ENCODE results near the gene RAD51B.

Gene RAD51B

DNA sequence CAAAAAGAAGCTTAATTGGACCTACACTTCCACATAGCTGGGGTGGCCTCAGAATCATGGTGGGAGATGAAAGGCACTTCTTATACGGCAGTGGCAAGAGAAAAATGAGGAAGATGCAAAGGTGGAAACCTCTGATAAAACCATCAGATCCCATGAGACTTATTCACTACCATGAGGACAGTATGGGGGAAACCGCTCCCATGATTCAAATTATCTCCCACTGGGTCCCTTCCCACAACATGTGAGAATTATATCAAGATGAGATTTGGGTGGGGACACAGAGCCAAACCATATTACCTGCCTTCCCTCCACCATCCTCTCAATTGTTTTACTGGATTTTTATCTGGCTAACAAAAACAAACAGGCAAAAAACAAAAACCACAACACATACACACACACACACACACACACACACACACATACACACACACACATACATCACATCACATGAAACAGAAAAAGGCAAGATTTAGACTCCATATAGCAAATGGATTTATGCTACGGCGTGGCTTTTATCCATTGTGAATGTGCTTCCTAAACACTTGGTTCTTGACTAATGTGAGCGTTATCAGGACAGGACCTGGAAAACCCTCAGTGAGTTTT is 906.6 kb downstream of the RAD51B start:
- no peak for DNase-seq

DNA sequence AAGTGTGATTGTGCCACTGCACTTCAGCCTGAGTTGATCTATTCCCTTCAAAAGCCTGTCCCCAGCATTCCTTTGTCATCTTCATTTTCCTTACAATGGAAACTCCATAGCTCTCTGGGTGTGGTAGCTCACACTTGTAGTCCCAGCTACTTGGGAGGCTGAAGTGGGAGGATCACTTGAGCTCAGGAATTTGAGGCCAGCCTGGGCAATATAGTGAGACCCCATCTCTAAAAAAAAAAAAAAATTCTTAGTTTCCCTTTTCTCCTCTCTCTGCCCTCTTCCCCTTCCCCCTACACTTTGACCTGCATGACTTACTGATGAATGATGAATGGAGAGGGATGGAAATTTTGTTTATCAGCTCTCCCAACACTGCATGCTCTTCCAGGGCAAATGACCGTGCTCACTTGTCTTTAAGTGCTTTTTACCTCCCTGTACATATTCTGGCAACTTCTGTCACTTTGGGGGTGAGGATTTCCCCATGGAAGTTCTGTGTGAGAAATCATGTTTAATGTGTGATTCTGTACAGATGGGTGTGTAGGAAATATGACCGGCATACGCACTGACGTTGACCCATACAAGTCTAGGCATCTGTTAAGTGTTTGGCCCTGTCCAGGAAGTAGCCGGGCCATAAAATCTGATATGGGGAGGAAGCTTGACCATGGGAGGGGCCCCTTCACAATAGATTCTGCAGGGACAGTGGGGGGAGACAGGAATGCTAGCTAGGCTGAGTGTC is 907.9 kb downstream of the RAD51B start:
- no peak for DNase-seq

DNA sequence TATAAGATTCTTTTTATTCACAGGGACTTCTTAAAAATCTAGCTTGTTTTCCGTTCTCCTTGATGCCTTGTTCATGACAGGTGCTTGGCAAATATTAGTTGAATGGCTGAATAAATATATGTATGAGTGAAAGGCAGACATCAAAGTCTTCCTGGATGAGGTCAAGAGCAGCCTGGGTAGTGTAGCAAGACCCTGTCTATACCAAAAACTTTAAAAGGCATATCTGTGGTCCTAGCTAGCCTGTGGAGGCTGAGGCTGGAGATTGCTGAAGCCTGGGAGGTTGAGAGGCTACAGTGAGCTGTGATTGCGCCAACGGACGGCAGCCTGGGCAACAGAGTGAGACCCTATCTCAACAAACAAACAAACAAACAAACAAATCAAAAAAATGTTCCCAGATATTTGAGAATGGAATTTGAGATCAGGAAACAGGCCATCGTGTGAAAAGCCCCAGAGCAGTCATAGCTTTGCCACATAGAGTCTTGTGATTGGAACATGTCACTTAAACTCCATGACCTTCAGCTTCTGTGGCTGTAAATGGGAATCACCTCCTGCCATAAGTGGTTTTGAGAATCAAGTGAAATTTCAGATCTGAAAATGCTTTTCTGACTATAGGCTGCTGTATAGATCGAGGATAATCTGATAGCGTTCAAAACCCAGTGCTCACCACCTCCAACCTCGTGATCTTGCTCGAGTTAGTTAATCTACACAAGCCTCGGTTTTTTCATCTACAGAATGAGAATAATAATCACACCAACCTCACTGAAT is 908.9 kb downstream of the RAD51B start:
- no peak for DNase-seq

DNA sequence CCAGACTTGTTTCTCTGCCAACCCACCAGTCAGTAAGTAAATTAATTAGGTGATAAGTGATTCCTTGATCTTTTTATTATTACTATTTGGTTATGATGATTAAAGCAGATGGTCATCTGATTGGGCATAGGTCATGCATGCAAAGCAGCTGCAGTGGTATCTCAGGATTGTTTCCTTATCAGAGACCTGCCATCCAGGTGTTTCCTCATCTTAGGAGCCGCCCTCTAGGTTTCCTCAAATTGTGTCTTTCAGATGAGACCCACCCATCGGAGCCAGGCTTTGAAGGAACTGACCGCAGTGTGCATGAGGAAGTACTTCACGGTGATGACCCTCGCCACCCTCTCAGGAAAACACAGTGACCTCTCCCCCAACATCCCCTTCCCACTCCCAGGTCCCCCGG is 910.0 kb downstream of the RAD51B start:
- DNase-seq, result no peak

DNA sequence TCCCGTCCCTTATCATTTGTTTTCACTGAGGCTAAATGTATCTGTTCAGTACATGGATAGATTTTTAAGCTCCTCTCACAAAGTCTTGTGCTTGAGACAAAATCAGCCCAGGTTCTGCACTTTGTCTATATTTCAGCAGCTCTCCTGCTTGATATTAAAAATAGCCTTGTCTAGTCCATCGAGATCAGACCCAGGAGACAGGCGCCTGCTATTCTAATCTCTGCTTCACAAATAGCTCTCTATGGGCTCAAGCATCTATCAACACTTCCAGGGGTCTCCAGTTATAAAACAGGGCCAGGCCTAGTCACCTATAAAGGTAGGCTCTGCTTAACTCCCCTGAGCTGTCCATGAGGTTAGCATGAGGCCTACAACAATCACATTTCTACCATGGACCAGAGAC is 910.8 kb downstream of the RAD51B start:
- no peak for DNase-seq

DNA sequence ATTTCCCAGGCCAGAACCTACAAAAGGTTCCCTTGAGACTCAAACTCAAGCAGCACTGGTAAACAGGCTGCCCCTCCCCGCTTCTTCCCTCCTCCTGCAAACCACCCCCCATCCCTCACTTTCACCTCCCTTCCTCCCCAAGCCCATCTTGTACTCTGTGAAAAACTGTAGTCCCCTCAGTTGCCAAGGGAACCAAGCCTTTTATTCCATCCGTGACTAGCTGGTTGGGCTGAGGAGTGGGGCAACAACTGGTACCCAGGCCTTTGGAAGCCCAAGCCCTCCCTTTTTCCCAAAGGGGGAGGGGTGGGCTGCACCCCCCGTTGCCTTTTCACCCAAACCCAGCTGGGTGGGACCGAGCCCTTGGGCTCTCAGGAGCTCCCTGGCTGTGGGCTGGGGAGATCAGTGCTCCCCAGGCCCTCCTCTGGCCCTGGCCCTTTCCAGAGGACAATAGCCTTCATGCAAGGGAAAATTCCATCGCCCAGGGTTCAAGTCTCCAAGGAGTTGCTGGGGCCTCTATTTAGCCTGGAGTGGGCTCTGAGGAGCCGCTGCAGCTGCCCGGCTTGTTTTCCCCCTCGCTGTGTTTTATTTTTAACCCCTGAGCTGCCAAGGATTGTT is 911.3 kb downstream of the RAD51B start:
- no peak for DNase-seq

DNA sequence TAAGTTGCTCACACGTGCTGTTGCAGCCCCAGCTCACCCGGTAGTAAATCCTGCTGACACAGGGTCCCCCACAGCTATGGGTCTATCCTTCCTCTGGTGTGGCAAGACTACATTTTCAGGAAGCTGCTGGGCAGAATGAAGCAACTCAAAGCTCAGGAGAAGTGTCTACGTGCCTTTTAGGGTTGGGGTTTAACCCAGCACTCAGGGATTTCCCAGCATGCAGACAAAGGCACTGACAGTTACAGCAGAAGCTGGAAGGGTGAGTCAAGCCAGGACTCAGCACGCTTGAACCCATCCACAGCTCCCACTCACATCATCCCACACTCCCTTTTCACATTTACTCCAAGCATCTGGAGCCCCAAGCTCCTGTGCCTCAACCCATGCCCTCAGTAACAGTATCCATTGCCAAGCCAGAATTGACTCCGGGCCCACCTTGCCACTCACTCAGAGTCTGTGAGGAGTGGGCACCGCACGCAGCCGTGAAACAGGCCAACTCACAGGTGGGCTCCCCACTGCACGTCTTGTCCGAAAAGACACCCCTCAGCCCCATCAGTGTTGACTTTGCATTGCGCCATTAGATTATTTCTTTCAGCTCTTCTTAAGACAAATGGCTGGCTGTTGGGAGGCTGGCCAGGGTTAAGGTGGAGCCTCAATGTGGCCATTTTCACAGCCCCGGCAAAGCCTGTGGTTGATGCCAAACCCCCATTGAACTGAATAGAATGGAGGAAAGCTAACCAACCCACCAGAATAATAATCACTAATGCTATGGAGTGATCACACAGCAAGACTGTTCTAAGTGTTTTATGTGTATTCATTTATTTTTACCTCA is 913.7 kb downstream of the RAD51B start:
- DNase-seq, result peak; percentile 52 to 60

DNA sequence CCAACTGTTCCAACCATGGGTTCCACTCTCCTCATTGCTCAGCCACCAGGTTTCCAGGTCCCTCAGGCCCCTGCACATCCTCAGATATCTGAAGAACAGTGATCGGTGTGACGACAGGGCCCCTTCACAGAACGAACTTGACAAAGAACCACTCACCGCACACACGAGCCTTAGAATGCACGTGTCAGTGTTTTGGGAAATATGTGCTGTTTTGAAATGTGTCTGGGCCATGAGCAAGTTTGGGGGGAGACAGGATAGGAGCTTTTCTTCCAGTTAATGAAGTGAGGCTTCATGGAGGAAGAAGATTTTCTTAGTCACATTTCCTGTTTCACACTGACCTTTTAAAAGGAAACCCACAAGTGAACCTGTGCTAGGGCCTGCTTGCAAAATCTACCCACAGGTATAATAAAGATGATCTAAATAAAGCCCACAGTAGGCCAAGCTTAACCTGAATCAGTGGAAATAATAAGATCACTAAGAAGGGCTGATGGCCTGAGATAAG is 914.7 kb downstream of the RAD51B start:
- DNase-seq, result peak; percentile 67 to 69

DNA sequence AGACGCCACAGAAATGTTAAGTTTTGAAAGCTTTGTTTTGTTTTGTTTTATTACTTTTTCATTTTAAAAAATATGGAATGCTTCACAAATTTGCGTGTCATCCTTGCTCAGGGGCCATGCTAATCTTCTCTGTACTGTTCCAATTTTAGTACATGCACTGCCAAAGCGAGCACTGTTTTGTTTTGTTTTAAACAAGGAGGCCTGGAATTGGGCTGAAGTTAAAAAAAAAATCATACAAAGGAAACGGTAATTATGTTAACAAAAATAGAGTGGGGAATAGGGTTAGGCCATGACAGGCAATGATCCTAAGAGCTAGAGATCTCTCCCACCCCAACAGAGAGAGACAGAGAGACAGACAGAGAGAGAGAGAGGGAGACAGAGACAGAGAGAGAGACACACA is 916.3 kb downstream of the RAD51B start:
- DNase-seq, result no peak

DNA sequence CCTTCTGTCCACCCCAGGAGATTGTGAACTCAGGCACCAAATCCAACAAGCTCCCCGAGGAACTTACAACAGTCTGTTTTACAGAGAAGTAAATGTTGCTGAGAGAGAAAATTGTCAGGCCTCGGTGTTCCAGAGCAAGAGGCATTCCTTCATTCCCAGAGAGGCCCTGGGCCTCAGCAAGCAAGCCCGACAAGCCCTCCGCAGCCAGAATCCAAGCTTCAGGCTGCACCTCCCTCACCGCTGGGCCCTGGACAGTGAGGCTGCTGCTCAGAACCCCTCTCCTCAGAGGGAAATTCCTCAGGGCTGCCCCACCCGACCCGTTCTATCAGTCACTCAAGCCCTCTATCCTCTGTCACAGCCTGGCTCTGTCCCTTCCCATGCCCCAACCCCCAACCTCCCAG is 916.9 kb downstream of the RAD51B start:
- DNase-seq, result no peak

DNA sequence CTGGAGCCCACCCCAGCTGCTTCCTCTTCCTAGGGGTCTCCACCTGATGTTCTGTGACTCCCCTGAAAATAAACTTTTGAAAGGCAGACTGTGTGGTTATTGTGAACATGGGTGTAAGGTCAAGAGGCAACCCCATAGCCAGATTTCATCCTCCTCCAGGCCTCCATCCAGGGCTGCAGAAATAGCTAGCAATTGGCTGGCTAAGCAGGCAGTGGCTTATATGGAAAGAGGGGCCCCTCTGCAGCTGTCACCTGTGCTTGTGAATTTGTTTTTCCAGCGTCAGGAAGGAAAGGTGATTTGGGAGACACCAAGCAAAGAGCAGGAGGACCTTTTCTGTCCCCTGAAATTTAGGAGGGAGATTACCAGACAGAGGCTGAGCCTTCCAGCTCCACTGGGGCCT is 917.5 kb downstream of the RAD51B start:
- no peak for DNase-seq

DNA sequence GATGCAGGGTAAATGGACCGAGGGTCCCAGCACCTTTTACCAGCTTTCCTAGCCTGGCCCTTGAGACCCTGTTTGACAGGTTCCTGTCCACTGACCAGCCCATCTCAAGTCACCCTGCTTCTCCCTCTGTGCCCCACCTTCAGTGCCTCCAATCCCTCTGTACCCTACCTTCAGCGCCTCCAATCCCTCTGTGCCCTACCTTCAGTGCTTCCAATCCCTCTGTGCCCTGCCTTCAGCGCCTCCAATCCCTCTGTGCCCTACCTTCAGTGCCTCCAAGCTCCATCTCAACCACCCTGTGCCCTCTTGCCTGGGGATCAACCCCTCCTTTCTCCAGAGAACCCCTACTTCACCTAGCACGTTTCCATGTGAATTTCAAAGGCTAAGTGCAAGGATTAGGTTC is 919.0 kb downstream of the RAD51B start:
- DNase-seq, result no peak

DNA sequence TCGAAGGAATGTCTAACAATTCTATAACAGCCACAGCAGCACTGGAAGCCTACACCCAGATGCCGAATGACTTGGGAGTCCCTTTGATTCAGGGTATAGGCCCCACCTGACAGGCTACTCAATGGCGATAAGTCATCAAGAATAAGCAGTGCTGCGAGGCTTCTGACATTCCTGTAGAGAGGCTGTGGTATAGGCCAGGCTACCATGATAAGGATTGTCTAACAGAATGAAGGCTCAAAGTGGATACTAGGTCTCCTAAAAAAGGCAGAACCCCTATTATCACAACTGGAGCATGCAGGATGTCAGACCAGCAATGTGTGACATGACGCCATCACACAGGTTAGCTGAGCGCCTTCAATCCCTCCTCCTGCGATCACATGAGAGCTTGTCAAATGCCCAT is 920.1 kb downstream of the RAD51B start:
- no peak for DNase-seq

DNA sequence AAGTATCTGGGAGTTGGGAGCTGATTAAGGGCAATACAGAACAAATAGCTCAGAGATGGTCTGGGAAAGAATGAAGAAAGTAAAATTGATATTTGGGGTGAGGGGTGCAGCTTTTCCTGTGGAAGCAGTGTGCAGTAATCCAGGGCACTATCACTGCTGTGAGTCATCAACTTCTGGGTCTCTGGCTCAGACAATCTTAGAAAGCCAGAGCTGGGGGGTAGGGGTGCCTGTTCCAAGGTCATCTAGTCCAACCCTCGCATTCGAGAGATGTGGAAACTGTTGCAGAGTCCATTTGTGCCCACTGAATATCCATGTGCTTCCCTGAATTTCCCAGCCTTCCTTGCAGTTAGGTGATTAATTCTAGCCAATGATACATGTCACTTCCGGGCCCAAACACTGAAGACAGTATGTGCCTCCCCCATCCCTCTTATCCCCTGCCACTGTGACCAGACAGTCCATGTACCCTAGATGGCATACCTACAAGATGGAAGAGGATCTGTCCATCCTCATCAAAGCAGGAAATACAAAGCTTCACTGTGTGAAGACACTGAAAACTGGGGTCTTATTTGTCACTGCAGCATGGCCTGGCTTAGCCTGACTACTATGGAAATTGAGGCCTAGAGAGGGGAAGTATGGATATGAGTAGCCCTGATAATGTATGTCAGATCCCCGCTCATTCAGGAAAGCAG is 921.4 kb downstream of the RAD51B start:
- DNase-seq, result no peak

DNA sequence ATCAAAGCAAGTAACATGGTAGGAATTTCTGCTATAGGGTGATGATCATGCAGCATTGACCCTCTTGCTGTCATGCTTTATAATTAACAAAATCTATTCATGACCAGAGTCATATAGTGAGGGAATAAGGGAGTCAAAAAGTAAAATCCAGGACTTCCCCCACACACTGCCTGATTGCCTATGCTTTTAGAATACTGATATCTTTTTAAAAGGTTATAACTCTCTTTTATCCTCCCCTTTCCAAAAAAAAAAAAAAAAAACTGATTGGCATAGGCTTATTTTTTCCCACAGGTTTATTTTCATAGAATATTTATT is 921.9 kb downstream of the RAD51B start:
- no peak for DNase-seq

DNA sequence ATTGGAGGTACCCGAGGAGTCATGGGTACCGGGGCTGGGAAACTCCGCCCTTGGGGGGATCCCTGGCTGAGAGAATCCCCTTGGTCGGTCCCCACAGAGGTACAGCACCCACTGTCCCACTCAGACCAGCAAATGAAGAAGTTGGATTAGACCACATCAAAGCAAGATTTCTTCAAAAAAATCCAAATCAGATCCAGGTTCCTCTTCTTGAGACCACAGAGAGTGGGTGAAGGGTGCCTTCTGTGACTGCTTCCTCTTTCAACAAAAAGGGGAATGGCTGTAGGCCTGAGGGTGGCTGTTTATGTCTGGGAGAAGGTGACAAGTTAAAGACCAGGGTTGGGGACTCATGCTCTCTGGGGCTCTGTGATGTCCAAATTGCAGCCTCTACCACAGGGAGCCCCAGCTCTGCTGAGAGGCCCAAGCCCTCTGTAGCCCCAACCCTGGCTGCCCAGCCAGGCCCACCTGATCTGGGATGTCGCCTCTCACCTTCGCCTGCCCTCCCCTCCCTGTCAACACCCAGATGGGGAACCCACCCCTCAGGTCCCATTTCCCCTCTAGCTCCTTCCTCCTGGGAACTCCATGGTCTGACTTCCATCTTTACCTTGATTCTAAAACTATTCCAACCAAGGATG is 922.4 kb downstream of the RAD51B start:
- no peak for DNase-seq

DNA sequence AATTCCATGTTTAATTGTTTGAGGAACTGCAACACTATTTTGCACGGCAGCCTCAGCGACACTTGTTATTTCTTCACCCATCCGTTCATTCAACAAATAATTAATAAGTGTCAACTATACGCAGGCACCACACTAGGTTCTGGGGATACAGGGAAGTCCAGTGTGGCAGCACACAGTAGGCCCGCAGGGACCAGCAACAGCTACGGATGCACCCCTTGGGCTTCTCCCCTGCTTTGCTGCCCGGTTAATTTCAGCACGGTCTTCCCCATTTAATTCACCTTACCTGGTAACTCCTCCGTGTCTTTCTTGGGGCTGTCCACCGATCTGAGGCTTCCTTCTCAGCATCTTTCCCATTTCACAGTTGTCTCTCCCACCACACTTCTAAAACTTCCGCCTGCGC is 925.0 kb downstream of the RAD51B start:
- no peak for DNase-seq

DNA sequence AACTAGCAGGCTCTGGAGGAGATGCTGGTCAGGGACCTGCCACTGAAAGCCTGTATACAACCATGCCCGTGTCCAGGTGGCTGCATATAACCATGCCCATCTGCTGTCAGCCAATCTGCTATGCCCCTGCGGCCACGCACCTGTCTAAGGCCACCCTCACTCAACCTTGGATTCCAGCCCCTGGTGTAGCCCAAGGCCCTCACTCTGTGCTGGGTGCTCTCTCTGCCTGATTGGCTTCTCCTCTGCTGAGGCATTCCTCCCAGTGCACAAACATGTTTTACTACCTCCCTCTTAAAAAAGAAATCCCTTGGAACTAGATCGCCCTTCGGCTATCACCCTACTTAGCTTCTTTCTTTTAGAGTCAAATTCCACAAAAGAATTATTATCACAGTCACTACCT is 927.8 kb downstream of the RAD51B start:
- no peak for DNase-seq

DNA sequence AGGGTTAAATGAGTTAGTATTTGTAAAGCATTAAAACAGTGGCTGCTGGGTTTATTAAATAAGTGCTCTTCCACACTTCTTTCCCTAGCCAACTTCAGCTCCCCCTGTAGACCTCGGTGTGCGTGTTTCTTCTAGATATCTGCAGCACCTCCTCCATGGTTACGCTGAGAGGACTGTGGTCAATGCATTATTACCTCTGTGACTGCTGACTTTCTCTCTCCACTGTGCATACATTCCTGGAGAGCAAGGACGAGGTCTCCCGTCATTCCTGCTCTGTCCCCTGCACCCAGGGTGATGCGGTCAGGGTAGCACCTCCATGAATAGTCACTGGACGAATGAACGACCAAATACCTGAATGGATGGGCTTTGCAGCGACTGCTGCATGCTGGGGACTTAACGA is 928.7 kb downstream of the RAD51B start:
- DNase-seq, result no peak

DNA sequence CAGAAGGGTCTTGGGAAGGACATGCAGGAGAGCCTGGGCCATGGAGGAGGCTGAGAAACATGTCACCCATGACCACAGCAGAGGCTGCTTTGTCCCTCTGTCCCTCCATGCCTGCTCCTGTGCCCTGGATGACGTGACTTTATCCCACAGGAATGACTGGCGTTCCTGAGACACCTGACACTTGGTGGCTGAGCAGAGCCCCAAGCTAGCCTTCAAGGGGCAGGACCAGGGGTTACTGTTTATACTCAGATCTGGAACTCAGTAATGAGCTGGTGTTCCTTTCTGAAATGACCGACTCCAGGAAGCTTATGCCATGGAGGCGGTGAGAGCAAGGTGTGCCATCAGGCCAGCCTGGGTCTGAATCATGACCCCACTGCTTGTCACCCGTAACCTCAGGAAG is 929.1 kb downstream of the RAD51B start:
- DNase-seq, result no peak
